GM19025 (cell line): ENCODE measurements around the gene CSHL1.

Experiments used
- ATAC-seq: cut with Tn5 transposase; IDR thresholded peaks from one replicate; pipeline ENCODE4 v1.9.1; 2021; ENCODE audit warnings: mild to moderate bottlenecking, low read depth, moderate library complexity; ENCODE audit not compliant: unreplicated experiment

Gene CSHL1

GRCh38 chr17:63911041-63911635 is at the start of gene CSHL1:
Gene CSHL1 (minus strand): TSS chr17:63911258. CDS start chr17:63911196, 62 bp downstream.
- no peak for ATAC-seq

GRCh38 chr17:63960430-63960829 is 49.4 kb upstream of the CSHL1 start:
- ATAC-seq, result no peak

- no peak for ATAC-seq
Observed at GRCh38 chr17:63960006-63960405, 48.9 kb upstream of the CSHL1 start.

GRCh38 chr17:63956296-63956920 is 45.4 kb upstream of the CSHL1 start:
- no peak for ATAC-seq

GRCh38 chr17:63955791-63956190 is 44.7 kb upstream of the CSHL1 start:
- no peak for ATAC-seq

GRCh38 chr17:63955232-63955631 is 44.2 kb upstream of the CSHL1 start:
- ATAC-seq, result no peak

GRCh38 chr17:63954402-63955063 is 43.5 kb upstream of the CSHL1 start:
- ATAC-seq, result no peak

- ATAC-seq, result no peak
Observed at GRCh38 chr17:63950940-63951907, 40.2 kb upstream of the CSHL1 start.

GRCh38 chr17:63949576-63950250 is 38.7 kb upstream of the CSHL1 start:
- no peak for ATAC-seq

- no peak for ATAC-seq
Observed at GRCh38 chr17:63948521-63948920, 37.5 kb upstream of the CSHL1 start.

GRCh38 chr17:63947711-63948330 is 36.8 kb upstream of the CSHL1 start:
- ATAC-seq, result no peak

GRCh38 chr17:63946440-63947363 is 35.6 kb upstream of the CSHL1 start:
- ATAC-seq, result no peak

- ATAC-seq, result no peak
Observed at GRCh38 chr17:63945784-63946439, 34.9 kb upstream of the CSHL1 start.

GRCh38 chr17:63944736-63945499 is 33.9 kb upstream of the CSHL1 start:
- ATAC-seq, result no peak

GRCh38 chr17:63943745-63944144 is 32.7 kb upstream of the CSHL1 start:
- ATAC-seq, result no peak

GRCh38 chr17:63942309-63942985 is 31.4 kb upstream of the CSHL1 start:
- ATAC-seq, result no peak

GRCh38 chr17:63941751-63942150 is 30.7 kb upstream of the CSHL1 start:
- ATAC-seq, result no peak
